ENCODE data around the gene ZNF343. TPM values are rescaled to one million over a fixed set of nuclear protein-coding genes. Genes with fewer than 3 reads are reported as not detected.
"Not testable (repeated sequence)": the region's sequence is repeated elsewhere in the genome, so short reads cannot be mapped to it uniquely, and the experiment has no call there.

The ZNF343 gene
- total RNA-seq, 1 experiment from 2014 or later, result 13.5 TPM

DNA sequence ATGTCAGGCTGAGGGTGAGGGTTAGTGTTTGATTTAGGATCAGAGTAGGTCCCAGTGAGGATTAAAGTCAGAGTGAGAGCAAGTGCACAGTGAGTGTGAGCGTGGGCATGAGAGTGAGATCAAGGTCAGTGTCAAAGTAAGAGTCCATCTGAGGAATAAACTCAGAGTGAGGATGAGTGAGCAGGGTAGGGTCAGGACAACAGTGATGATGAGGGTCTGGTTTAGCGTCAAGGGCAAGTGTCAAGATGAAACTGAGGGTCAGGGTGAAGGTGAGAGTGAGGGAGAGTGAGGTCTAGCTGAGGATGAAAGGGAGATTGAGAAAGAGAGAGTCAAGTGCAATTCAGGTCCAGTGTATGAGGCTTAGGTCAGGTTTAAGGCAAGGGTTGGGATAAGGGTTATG is 7.7 kb upstream of the ZNF343 start:
- no peak for DNase-seq
- H3K27me3 ChIP-seq (ENCODE audit: low read length), result no peaks in the 10 kb centered on the region
- H3K9me2 ChIP-seq (replicated peaks; ENCODE audit: insufficient read depth, low read length), result no peaks in the 10 kb centered on the region
- H3K9ac ChIP-seq (ENCODE audit: low read length), result no peak overlapping the region
- H3K36me3 ChIP-seq (ENCODE audit: insufficient read depth, low read length), result no peaks in the 10 kb centered on the region
- no peaks in the 10 kb centered on the region for H4K20me1 ChIP-seq (ENCODE audit: insufficient read depth, low read depth, low read length)
- no peak overlapping the region for H3K4me3 ChIP-seq (ENCODE audit: low read length)
- H3K4me2 ChIP-seq (ENCODE audit: low read depth, low read length, poor library complexity, severe bottlenecking), result no peak overlapping the region
- no peak overlapping the region for H2AFZ ChIP-seq (ENCODE audit: low read length)
- H3K4me1 ChIP-seq (ENCODE audit: low read length), result no peaks in the 10 kb centered on the region
- no peaks in the 10 kb centered on the region for H3K79me2 ChIP-seq (ENCODE audit: low read length)
- H3K9me3 ChIP-seq (ENCODE audit: low read length), result no peaks in the 10 kb centered on the region
- no peak overlapping the region for H3K27ac ChIP-seq (ENCODE audit: low read length)

DNA sequence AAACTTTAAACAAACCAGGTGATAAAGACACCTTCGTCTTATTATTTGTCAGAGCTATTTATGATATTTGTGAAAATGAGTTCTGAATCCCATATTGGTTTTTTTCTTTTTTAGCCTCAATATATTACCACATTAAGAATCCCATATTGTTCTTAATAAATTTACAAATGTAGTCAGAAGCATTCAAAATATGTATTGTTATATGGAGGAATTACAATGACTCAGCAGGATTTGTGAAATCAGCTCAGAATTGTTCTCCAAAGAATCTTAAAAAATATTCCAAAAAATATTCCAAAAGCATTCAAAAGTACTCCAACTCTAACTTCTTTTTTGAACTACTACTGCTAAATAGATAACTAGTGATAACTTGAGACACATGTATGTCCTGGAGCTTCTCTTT is 6.5 kb upstream of the ZNF343 start:
- no peak for DNase-seq
- no peak overlapping the region for H3K4me3 ChIP-seq (ENCODE audit: low read length)
- H4K20me1 ChIP-seq (ENCODE audit: insufficient read depth, low read depth, low read length), result no peaks in the 10 kb centered on the region

GRCh38 chr20:2509794-2510193 is 1.1 kb upstream of the ZNF343 start:
- no peaks in the 10 kb centered on the region for H4K20me1 ChIP-seq (ENCODE audit: insufficient read depth, low read depth, low read length)
- H3K4me3 ChIP-seq (ENCODE audit: low read length), result peak overlapping the region; percentile 89
- H3K79me2 ChIP-seq (ENCODE audit: low read length), result peaks cover 22% of the 10 kb centered on the region
- no peaks in the 10 kb centered on the region for H3K9me2 ChIP-seq (replicated peaks; ENCODE audit: insufficient read depth, low read length)
- H3K27me3 ChIP-seq (ENCODE audit: low read length), result no peaks in the 10 kb centered on the region
- DNase-seq, result no peak
- peaks cover 18% of the 10 kb centered on the region for H3K4me1 ChIP-seq (ENCODE audit: low read length)
- H3K4me2 ChIP-seq (ENCODE audit: low read depth, low read length, poor library complexity, severe bottlenecking), result peak overlapping the region; percentile 88
- H3K9ac ChIP-seq (ENCODE audit: low read length), result peak overlapping the region; percentile 84
- no peaks in the 10 kb centered on the region for H3K36me3 ChIP-seq (ENCODE audit: insufficient read depth, low read length)
- H3K9me3 ChIP-seq (ENCODE audit: low read length), result no peaks in the 10 kb centered on the region
- H3K27ac ChIP-seq (ENCODE audit: low read length), result no peak overlapping the region
- H2AFZ ChIP-seq (ENCODE audit: low read length), result no peak overlapping the region

More for the DNA sequence above, 6.5 kb upstream of the ZNF343 start:
- Histone ChIP-seq H3K9me3 (ENCODE audit: low read length) (no peaks in the 10 kb centered on the region), H3K4me1 (ENCODE audit: low read length) (no peaks in the 10 kb centered on the region), H3K4me2 (ENCODE audit: low read depth, low read length, poor library complexity, severe bottlenecking) (no peak overlapping the region), H3K9ac (ENCODE audit: low read length) (no peak overlapping the region), H3K36me3 (ENCODE audit: insufficient read depth, low read length) (no peaks in the 10 kb centered on the region), H3K9me2 (replicated peaks; ENCODE audit: insufficient read depth, low read length) (no peaks in the 10 kb centered on the region), H3K79me2 (ENCODE audit: low read length) (no peaks in the 10 kb centered on the region), H3K27ac (ENCODE audit: low read length) (no peak overlapping the region), H3K27me3 (ENCODE audit: low read length) (no peaks in the 10 kb centered on the region), H2AFZ (ENCODE audit: low read length) (no peak overlapping the region)

- no peak overlapping the region for H3K27ac ChIP-seq (ENCODE audit: low read length)
- no peaks in the 10 kb centered on the region for H3K9me3 ChIP-seq (ENCODE audit: low read length)
- peak overlapping the region; percentile 88 for H3K4me2 ChIP-seq (ENCODE audit: low read depth, low read length, poor library complexity, severe bottlenecking)
- H3K36me3 ChIP-seq (ENCODE audit: insufficient read depth, low read length), result no peaks in the 10 kb centered on the region
- peak overlapping the region; percentile 89 for H3K4me3 ChIP-seq (ENCODE audit: low read length)
- H4K20me1 ChIP-seq (ENCODE audit: insufficient read depth, low read depth, low read length), result no peaks in the 10 kb centered on the region
- H3K27me3 ChIP-seq (ENCODE audit: low read length), result no peaks in the 10 kb centered on the region
- DNase-seq, result no peak
- H2AFZ ChIP-seq (ENCODE audit: low read length), result peak overlapping the region; percentile 92
- H3K79me2 ChIP-seq (ENCODE audit: low read length), result peaks cover 22% of the 10 kb centered on the region
- peak overlapping the region; percentile 84 for H3K9ac ChIP-seq (ENCODE audit: low read length)
- H3K9me2 ChIP-seq (replicated peaks; ENCODE audit: insufficient read depth, low read length), result no peaks in the 10 kb centered on the region
- peaks cover 18% of the 10 kb centered on the region for H3K4me1 ChIP-seq (ENCODE audit: low read length)
Measured at GRCh38 chr20:2509468-2509781, 710 bp upstream of the ZNF343 start.

DNA sequence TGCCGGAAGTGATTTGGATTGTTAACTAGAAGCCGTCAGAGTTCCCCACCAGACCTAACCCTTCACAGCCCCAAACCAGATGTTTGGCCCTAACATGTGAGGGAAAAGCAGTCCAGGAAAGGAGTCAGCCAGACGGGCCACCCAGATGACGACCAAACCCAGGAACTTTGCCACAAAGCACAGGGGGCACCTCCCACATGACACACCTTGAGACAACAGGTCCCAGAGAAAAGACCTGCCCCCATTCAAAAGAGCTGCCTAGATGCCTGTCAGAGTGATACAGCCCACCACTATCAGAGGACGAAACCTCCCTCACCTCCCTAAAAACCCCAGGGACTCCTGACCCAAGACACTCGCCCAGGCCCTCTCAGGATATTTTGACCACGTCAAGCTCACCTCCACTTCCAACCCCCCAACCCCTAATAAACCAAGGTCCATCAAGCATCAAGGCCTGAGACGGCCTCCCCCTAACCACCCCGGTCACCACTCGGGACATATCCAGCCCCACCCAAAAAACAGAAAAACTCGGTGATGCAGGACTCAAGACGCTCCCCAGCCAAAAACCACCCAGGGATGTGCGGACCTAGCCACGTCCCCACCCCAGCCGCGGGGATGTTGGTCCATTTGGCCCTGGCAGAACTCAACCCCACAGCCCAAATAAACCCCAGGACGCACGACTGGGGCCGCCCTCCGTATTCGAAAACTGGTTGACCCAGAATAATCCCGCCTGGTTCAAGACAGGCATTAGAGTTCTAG is 662 bp downstream of the ZNF343 start:
- Histone ChIP-seq H3K9me3 (ENCODE audit: low read length) (no peaks in the 10 kb centered on the region), H3K27me3 (ENCODE audit: low read length) (no peaks in the 10 kb centered on the region), H3K27ac (ENCODE audit: low read length) (peak overlapping the region; percentile 27; the same call in 1 of the 2 replicates), H3K9me2 (replicated peaks; ENCODE audit: insufficient read depth, low read length) (no peaks in the 10 kb centered on the region), H3K4me1 (ENCODE audit: low read length) (peaks cover 18% of the 10 kb centered on the region), H4K20me1 (ENCODE audit: insufficient read depth, low read depth, low read length) (no peaks in the 10 kb centered on the region), H3K9ac (ENCODE audit: low read length) (peak overlapping the region; percentile 84), H3K4me2 (ENCODE audit: low read depth, low read length, poor library complexity, severe bottlenecking) (peak overlapping the region; percentile 88), H3K79me2 (ENCODE audit: low read length) (peaks cover 25% of the 10 kb centered on the region), H3K4me3 (ENCODE audit: low read length) (peak overlapping the region; percentile 89), H2AFZ (ENCODE audit: low read length) (peak overlapping the region; percentile 92; the same call in 1 of the 2 replicates), H3K36me3 (ENCODE audit: insufficient read depth, low read length) (no peaks in the 10 kb centered on the region)
- peak; percentile 52 for DNase-seq

GRCh38 chr20:2507464-2507863 is 1.3 kb downstream of the ZNF343 start:
- H3K9ac ChIP-seq (ENCODE audit: low read length), result peak overlapping the region; percentile 84
- peaks cover 29% of the 10 kb centered on the region for H3K79me2 ChIP-seq (ENCODE audit: low read length)
- H3K4me3 ChIP-seq (ENCODE audit: low read length), result peak overlapping the region; percentile 89
- no peak overlapping the region for H2AFZ ChIP-seq (ENCODE audit: low read length)
- peak; percentile 47 for DNase-seq
- H3K4me2 ChIP-seq (ENCODE audit: low read depth, low read length, poor library complexity, severe bottlenecking), result peak overlapping the region; percentile 88
- H3K36me3 ChIP-seq (ENCODE audit: insufficient read depth, low read length), result no peaks in the 10 kb centered on the region
- no peaks in the 10 kb centered on the region for H4K20me1 ChIP-seq (ENCODE audit: insufficient read depth, low read depth, low read length)
- H3K27me3 ChIP-seq (ENCODE audit: low read length), result no peaks in the 10 kb centered on the region
- H3K9me2 ChIP-seq (replicated peaks; ENCODE audit: insufficient read depth, low read length), result no peaks in the 10 kb centered on the region
- no peak overlapping the region for H3K27ac ChIP-seq (ENCODE audit: low read length)
- no peaks in the 10 kb centered on the region for H3K9me3 ChIP-seq (ENCODE audit: low read length)
- H3K4me1 ChIP-seq (ENCODE audit: low read length), result peaks cover 18% of the 10 kb centered on the region

DNA sequence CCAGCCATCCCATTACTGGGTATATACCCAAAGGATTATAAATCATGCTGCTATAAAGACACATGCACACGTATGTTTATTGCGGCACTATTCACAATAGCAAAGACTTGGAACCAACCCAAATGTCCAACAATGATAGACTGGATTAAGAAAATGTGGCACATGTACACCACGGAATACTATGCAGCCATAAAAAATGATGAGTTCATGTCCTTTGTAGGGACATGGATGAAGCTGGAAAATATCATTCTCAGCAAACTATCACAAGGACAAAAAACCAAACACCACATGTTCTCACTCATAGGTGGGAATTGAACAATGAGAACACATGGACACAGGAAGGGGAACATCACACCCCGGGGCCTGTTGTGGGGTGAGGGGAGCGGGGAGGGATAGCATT is 2.3 kb downstream of the ZNF343 start:
- H3K36me3 ChIP-seq (ENCODE audit: insufficient read depth, low read length); DNase-seq; H3K27ac ChIP-seq (ENCODE audit: low read length); H4K20me1 ChIP-seq (ENCODE audit: insufficient read depth, low read depth, low read length); H3K9ac ChIP-seq (ENCODE audit: low read length); H2AFZ ChIP-seq (ENCODE audit: low read length); H3K9me2 ChIP-seq (replicated peaks; ENCODE audit: insufficient read depth, low read length); H3K27me3 ChIP-seq (ENCODE audit: low read length); H3K4me2 ChIP-seq (ENCODE audit: low read depth, low read length, poor library complexity, severe bottlenecking); H3K9me3 ChIP-seq (ENCODE audit: low read length); H3K4me3 ChIP-seq (ENCODE audit: low read length): not testable (repeated sequence)
- H3K4me1 ChIP-seq (ENCODE audit: low read length), result peaks cover 18% of the 10 kb centered on the region
- peaks cover 31% of the 10 kb centered on the region for H3K79me2 ChIP-seq (ENCODE audit: low read length)

- H2AFZ ChIP-seq (ENCODE audit: low read length); DNase-seq; H3K27me3 ChIP-seq (ENCODE audit: low read length); H3K27ac ChIP-seq (ENCODE audit: low read length); H3K4me3 ChIP-seq (ENCODE audit: low read length); H4K20me1 ChIP-seq (ENCODE audit: insufficient read depth, low read depth, low read length); H3K9me2 ChIP-seq (replicated peaks; ENCODE audit: insufficient read depth, low read length); H3K36me3 ChIP-seq (ENCODE audit: insufficient read depth, low read length); H3K4me2 ChIP-seq (ENCODE audit: low read depth, low read length, poor library complexity, severe bottlenecking); H3K9me3 ChIP-seq (ENCODE audit: low read length); H3K9ac ChIP-seq (ENCODE audit: low read length): not testable (repeated sequence)
- Histone ChIP-seq H3K4me1 (ENCODE audit: low read length) (peaks cover 15% of the 10 kb centered on the region), H3K79me2 (ENCODE audit: low read length) (peaks cover 39% of the 10 kb centered on the region)
Measured at GRCh38 chr20:2504803-2505202, 3.9 kb downstream of the ZNF343 start.

All from Karpas-422 (cell line).